ENCODE results near the gene ZNF804A.

GRCh38 chr2:184562532-184562931 lies 35.8 kb upstream of the ZNF804A start:
- TF ChIP-seq POU6F1 (CRISPR knock-in tag; IDR thresholded peaks at IDR 0.05; ENCODE audit: borderline replicate concordance, low read depth) = no peak
- no peak for TF ChIP-seq ZNF565 (CRISPR knock-in tag; conservative IDR thresholded peaks at IDR 0.05; ENCODE audit: low read depth)
- no peak for TF ChIP-seq CREB5 (CRISPR knock-in tag; IDR thresholded peaks at IDR 0.05; ENCODE audit: low read depth)
- TF ChIP-seq CSRNP3 (CRISPR knock-in tag; IDR thresholded peaks at IDR 0.05) = no peak
- TF ChIP-seq ARNTL (CRISPR knock-in tag; IDR thresholded peaks at IDR 0.05; ENCODE audit: borderline replicate concordance, low read depth) = no peak
- no peak for TF ChIP-seq CSDC2 (CRISPR knock-in tag; IDR thresholded peaks at IDR 0.05)
- TF ChIP-seq PATZ1 (CRISPR knock-in tag; IDR thresholded peaks at IDR 0.05; ENCODE audit: borderline replicate concordance) = no peak
- no peak for TF ChIP-seq OSR1 (CRISPR knock-in tag; IDR thresholded peaks at IDR 0.05)
- no peak for TF ChIP-seq ZFP3 (CRISPR knock-in tag; IDR thresholded peaks at IDR 0.05)
- TF ChIP-seq ZC3H10 (CRISPR knock-in tag; IDR thresholded peaks at IDR 0.05) = no peak
- no peak for TF ChIP-seq ZNF70 (CRISPR knock-in tag; IDR thresholded peaks at IDR 0.05)
- no peak for TF ChIP-seq ISL1 (CRISPR knock-in tag; IDR thresholded peaks at IDR 0.05)
- TF ChIP-seq TOX (CRISPR knock-in tag; IDR thresholded peaks at IDR 0.05; ENCODE audit: borderline replicate concordance) = no peak

All from SK-N-SH treated with all-trans-retinoic acid at 6 μM for 48 hours (cell line).